ENCODE results near the gene CHN1.

Gene CHN1

DNA sequence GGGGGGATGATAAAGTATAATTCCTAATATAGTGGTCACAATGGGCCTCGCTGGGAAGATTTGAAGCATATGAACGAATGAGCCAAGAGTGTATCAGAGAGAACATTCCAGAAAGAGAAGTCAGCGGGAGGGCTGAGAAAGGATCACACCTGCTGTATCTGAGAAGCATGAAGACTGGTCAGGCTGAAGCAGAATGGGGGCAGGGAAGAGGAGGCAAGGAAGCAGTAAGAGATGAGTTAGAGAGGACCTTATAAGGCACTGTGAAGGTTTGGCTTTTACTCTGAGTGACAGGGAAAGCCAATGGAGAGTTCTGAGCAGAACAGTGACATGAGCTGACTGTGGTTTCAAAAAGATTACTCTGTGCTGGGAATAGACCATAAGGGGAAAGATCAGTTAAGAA lies 73.5 kb downstream of the CHN1 start:
- H3K4me3 ChIP-seq (ENCODE audit: low read depth, low read length) = no peak overlapping the region
- TF ChIP-seq, protein P1, sequence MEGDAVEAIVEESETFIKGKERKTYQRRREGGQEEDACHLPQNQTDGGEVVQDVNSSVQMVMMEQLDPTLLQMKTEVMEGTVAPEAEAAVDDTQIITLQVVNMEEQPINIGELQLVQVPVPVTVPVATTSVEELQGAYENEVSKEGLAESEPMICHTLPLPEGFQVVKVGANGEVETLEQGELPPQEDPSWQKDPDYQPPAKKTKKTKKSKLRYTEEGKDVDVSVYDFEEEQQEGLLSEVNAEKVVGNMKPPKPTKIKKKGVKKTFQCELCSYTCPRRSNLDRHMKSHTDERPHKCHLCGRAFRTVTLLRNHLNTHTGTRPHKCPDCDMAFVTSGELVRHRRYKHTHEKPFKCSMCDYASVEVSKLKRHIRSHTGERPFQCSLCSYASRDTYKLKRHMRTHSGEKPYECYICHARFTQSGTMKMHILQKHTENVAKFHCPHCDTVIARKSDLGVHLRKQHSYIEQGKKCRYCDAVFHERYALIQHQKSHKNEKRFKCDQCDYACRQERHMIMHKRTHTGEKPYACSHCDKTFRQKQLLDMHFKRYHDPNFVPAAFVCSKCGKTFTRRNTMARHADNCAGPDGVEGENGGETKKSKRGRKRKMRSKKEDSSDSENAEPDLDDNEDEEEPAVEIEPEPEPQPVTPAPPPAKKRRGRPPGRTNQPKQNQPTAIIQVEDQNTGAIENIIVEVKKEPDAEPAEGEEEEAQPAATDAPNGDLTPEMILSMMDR (IDR thresholded peaks at IDR 0.05; ENCODE audit: borderline replicate concordance, insufficient read depth, low read depth, low read length) = no peak

DNA sequence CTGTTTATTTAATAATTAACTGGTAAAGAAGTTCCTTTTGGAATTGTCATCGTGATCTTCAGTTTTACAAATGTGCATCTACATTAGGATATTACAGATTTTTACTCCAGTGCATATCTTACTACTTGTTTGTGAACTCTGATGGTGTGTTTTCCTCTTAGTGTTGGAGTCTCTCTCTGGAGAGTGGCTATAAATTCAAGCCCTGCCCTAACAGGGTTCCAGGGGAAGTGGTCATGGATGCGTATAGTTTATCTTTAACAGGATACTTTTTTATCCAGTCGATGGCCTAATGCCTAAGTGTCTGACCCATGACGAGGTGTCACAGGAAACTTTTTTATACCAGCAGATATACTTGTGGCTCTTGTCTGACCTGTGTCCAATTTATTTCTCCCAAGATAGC lies 75.4 kb downstream of the CHN1 start:
- TF ChIP-seq, protein P1 (IDR thresholded peaks at IDR 0.05; ENCODE audit: borderline replicate concordance, insufficient read depth, low read depth, low read length) = no peak
- no peak overlapping the region for H3K4me3 ChIP-seq (ENCODE audit: low read depth, low read length)

DNA sequence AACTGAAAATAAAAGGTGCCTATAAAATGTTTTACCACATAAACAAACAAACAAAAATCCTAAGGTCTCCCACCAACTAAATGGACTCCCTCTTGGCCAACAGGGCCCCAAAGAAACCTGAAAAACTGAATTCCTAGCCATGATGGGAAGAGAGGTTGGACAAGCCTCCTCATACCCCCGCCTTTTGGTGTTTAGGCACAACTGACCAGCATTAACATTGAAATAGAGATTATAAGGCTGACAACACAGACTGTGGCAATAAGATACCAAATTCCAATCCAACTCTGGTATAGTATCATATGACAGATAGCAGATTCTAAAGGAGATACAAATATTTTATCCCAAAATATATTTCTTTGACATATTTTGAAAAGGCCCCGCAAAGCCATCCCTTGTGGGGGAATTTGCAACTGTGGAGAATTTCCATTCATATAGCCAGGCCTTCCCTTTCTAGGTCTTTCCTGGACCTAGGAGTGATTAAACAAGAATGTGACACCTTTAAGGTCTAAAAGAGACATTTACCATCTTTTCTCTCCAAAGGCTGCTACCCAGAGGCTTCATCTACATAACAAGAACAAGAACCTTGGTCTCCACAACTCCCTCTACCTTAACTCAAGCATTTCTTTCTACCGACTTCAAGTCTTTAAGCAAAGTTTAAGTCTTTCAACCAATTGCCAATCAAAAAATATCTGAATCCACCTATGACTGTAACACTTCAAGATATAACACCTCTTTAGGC lies 80.0 kb downstream of the CHN1 start:
- TF ChIP-seq, protein P1 (IDR thresholded peaks at IDR 0.05; ENCODE audit: borderline replicate concordance, insufficient read depth, low read depth, low read length) = no peak
- H3K4me3 ChIP-seq (ENCODE audit: low read depth, low read length) = no peak overlapping the region

DNA sequence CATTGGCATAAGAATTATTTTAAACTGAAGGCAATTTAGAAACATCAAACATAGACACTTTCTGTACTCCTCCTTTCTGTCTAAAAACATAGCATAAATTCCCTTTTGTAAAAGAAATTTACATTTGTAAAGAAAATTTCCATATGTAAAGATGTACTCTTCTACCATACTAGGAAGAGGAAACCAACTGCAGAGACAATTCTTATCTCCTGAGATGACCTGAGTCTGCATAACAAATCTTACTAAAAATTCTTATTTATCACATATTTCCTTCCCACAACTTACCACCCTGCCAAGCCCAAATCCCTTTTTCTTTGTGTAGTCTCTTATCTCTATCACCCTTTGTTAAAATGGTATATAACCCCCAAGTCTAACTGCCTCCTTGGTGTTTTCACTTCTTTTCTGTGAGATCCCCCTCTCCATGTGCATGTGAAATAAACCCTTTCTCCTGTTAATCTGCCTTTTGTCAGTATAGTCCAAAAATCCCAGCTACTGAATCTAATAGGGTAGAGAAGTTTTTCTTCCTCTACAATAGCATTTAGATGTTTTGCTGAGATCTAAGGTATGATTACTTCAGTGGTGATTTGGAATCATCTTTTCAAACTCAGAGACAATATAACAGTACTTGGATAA lies 81.0 kb downstream of the CHN1 start:
- H3K4me3 ChIP-seq (ENCODE audit: low read depth, low read length) = no peak overlapping the region
- TF ChIP-seq, protein P1 (IDR thresholded peaks at IDR 0.05; ENCODE audit: borderline replicate concordance, insufficient read depth, low read depth, low read length) = no peak

DNA sequence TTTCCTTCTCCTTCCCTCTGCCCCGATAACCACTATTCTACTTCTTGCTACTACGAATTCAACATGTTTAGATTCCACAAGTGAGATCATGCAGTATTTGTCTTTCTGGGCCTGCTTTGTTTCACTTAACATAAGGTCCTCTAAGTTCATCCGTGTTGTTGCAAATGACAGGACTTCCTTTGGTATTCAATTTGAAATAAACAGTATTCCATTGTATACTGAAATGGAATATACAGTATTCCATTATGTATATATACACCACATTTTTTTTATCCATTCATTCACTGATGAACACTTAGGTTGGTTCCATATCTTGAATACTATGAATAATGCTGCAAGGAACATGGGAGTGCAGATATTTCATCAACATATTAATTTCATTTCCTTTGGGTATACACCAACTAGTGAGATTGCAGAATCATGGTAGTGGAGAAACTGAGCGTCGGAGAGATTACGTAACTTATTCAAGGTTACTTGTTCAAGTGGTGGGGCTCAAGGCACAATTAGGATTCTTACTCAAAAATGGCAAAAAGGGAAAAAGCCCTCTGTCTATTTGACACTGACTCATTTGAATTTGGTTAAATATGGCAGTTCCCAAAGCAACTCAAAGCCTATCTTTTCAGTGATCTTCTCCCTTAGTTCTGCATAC lies 85.1 kb downstream of the CHN1 start:
- H3K4me3 ChIP-seq (ENCODE audit: low read depth, low read length) = no peak overlapping the region
- TF ChIP-seq, protein P1 (IDR thresholded peaks at IDR 0.05; ENCODE audit: borderline replicate concordance, insufficient read depth, low read depth, low read length) = no peak

DNA sequence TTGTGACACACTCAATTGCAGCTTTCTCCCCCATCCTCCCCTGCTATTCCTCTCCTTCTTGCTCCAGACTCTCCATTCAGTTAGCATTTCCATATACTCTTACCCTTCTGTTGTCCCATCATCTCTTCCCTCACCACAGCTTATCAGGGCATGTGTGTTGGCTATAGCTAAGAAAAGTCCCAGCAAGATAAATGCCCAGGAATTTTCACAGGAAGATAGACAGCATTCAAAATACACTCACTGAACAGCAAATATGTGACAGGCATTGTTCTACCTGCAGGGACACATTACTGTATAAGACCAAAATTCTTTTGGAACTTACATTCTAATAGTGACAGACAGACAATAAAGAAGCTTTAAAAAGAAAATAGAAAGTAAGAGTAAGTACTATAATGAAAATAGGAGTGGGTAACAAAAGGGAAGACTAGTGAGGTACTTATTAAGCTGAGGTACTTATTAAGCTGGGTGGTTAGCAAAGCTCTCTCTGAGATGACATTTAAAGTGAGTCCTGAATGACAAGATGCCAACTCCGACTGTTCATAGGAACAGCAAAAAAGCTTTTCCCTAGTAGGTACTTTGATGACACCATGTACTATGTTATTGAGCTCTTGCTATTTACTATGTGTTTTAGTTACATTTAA lies 86.2 kb downstream of the CHN1 start:
- no peak overlapping the region for H3K4me3 ChIP-seq (ENCODE audit: low read depth, low read length)
- TF ChIP-seq, protein P1 (IDR thresholded peaks at IDR 0.05; ENCODE audit: borderline replicate concordance, insufficient read depth, low read depth, low read length) = no peak
